Measurements from ENCODE around the gene IGFL2.

- no peak for TF ChIP-seq POLR2AphosphoS5 (IDR thresholded peaks at IDR 0.05; ENCODE audit: borderline replicate concordance, low read depth, low read length)
- TF ChIP-seq EZH2 (IDR thresholded peaks at IDR 0.05) = no peak
These were observed 2.6 kb downstream of the IGFL2 start for GRCh38 chr19:46150606-46151005.

Measured in SK-N-MC (cell line).